ENCODE measurements around the gene MDC1. TPM values are rescaled to one million over a fixed set of nuclear protein-coding genes. Genes with fewer than 3 reads are reported as not detected.

MDC1 gene
- total RNA-seq, 2 experiments from 2014 or later = 66.4 to 70.2 TPM

GRCh38 chr6:30688569-30688968, 28.5 kb downstream of the MDC1 start:
- CTCF ChIA-PET = interaction anchor here (0.7 to 3.8 kb wide), 5 partner anchors 10 to 43 kb away, joined by 3 to 22 read pairs (median 8); partner anchors contain the start of gene MDC1
- POLR2A ChIA-PET = interaction anchor here (1.1 to 1.2 kb wide), 3 partner anchors 8 to 33 kb away, joined by 3 to 7 read pairs (median 3); partner anchors contain the start of gene DHX16

GRCh38 chr6:30687659-30688431, 29.2 kb downstream of the MDC1 start:
- ChIA-PET CTCF (interaction anchor here (0.7 to 3.8 kb wide), 7 partner anchors 9 to 57 kb away, joined by 3 to 22 read pairs (median 3); partner anchors contain the start of genes IER3 and MDC1), POLR2A (interaction anchor here (0.5 to 1.3 kb wide), 10 partner anchors 8 to 75 kb away, joined by 3 to 7 read pairs (median 3); partner anchors contain the start of genes DHX16 and MDC1)

GRCh38 chr6:30686908-30687658, 30.0 kb downstream of the MDC1 start:
- POLR2A ChIA-PET = interaction anchor here (0.6 to 1.3 kb wide), 7 partner anchors 8 to 76 kb away, joined by 3 to 6 read pairs (median 3); partner anchors contain the start of gene MDC1
- CTCF ChIA-PET = interaction anchor here (1.0 to 3.8 kb wide), 5 partner anchors 8 to 57 kb away, joined by 3 to 22 read pairs (median 8); partner anchors contain the start of genes IER3 and MDC1

GRCh38 chr6:30686009-30686907, 30.8 kb downstream of the MDC1 start, which contains the start of gene PPP1R18:
Gene PPP1R18, minus strand, starts transcription at chr6:30686645. Its CDS starts 627 bp downstream, at chr6:30686018.
- POLR2A ChIA-PET = interaction anchor here (0.9 to 1.7 kb wide), 3 partner anchors 31 to 73 kb away, joined by 3 to 7 read pairs (median 4); partner anchors contain the start of gene MDC1
- CTCF ChIA-PET = interaction anchor here (1.3 to 6.2 kb wide), 4 partner anchors 36 to 204 kb away, joined by 3 to 49 read pairs (median 4); partner anchors contain the start of genes MRPS18B, PPP1R10 and TUBB

- CTCF ChIA-PET = interaction anchor here (1.0 to 6.2 kb wide), 5 partner anchors 32 to 204 kb away, joined by 3 to 49 read pairs (median 3); partner anchors contain the start of genes MDC1, MRPS18B, PPP1R10 and TUBB
These were observed 31.7 kb downstream of the MDC1 start for GRCh38 chr6:30685157-30686008.

GRCh38 chr6:30684386-30685156, 32.5 kb downstream of the MDC1 start:
- ChIA-PET POLR2A (interaction anchor here (0.9 to 1.7 kb wide), 4 partner anchors 37 to 71 kb away, joined by 3 to 7 read pairs (median 4); no protein-coding TSS in a partner anchor), CTCF (interaction anchor here (1.0 to 6.2 kb wide), 5 partner anchors 33 to 67 kb away, joined by 3 to 49 read pairs (median 3); partner anchors contain the start of genes MDC1, MRPS18B, PPP1R10 and TUBB)

More at GRCh38 chr6:30685157-30686008, 31.7 kb downstream of the MDC1 start:
- POLR2A ChIA-PET = interaction anchor here (0.9 to 1.7 kb wide), 4 partner anchors 32 to 72 kb away, joined by 3 to 7 read pairs (median 4); partner anchors contain the start of gene MDC1

GRCh38 chr6:30683980-30684338, 33.1 kb downstream of the MDC1 start:
- CTCF ChIA-PET = interaction anchor here (0.6 to 6.2 kb wide), 4 partner anchors 33 to 358 kb away, joined by 3 to 49 read pairs (median 3); partner anchors contain the start of genes MDC1 and TUBB
- POLR2A ChIA-PET = interaction anchor here (1.0 to 5.7 kb wide), 2 partner anchors 37 to 68 kb away, joined by 3 to 98 read pairs; partner anchors contain the start of genes MDC1 and TUBB

- POLR2A ChIA-PET = interaction anchor here (0.6 to 5.7 kb wide), 4 partner anchors 37 to 68 kb away, joined by 3 to 98 read pairs (median 10); partner anchors contain the start of genes MDC1 and TUBB
- CTCF ChIA-PET = interaction anchor here (0.6 to 6.2 kb wide), 7 partner anchors 34 to 359 kb away, joined by 3 to 49 read pairs (median 6); partner anchors contain the start of genes MDC1, MRPS18B, PPP1R10 and TUBB
These were observed 33.7 kb downstream of the MDC1 start for GRCh38 chr6:30683183-30683979.

- ChIA-PET CTCF (interaction anchor here (0.7 to 6.2 kb wide), 10 partner anchors 10 to 140 kb away, joined by 3 to 49 read pairs (median 4); partner anchors contain the start of genes MDC1, MRPS18B, PPP1R10 and PRR3), POLR2A (interaction anchor here (0.6 to 5.7 kb wide), 7 partner anchors 38 to 129 kb away, joined by 3 to 98 read pairs (median 3); partner anchors contain the start of genes MDC1, MRPS18B, PPP1R10 and TUBB)
These were observed 34.7 kb downstream of the MDC1 start for GRCh38 chr6:30682143-30683117.

GRCh38 chr6:30681766-30682142, 35.3 kb downstream of the MDC1 start:
- ChIA-PET CTCF (interaction anchor here (0.7 to 6.2 kb wide), 9 partner anchors 10 to 140 kb away, joined by 3 to 49 read pairs (median 4); partner anchors contain the start of genes MDC1, PRR3 and TUBB), POLR2A (interaction anchor here (0.5 to 5.7 kb wide), 5 partner anchors 35 to 130 kb away, joined by 3 to 98 read pairs (median 6); partner anchors contain the start of genes MDC1, MRPS18B, PPP1R10 and TUBB)

GRCh38 chr6:30679765-30680535, 37.1 kb downstream of the MDC1 start:
- CTCF ChIA-PET = interaction anchor here (0.6 to 6.2 kb wide), 11 partner anchors 11 to 276 kb away, joined by 3 to 64 read pairs (median 4); partner anchors contain the start of genes NRM and TUBB
- POLR2A ChIA-PET = interaction anchor here (1.3 to 5.7 kb wide), 3 partner anchors 9 to 41 kb away, joined by 3 to 98 read pairs (median 7); partner anchors contain the start of genes MDC1 and TUBB

GRCh38 chr6:30678964-30679726, 37.9 kb downstream of the MDC1 start:
- ChIA-PET POLR2A (interaction anchor here (0.8 to 5.7 kb wide), 6 partner anchors 8 to 64 kb away, joined by 3 to 98 read pairs (median 5); partner anchors contain the start of genes MDC1, NRM and TUBB), CTCF (interaction anchor here (0.6 to 3.2 kb wide), 24 partner anchors 9 to 408 kb away, joined by 3 to 64 read pairs (median 4); partner anchors contain the start of genes C6orf136, MDC1, MRPS18B and NRM)

Data from activated CD8-positive, alpha-beta memory T cell treated with anti-CD3 and anti-CD28 coated beads for 36 hours (primary cell).